Measurements from ENCODE around the gene CTBP2. TPM values are rescaled to one million over a fixed set of nuclear protein-coding genes. Genes with fewer than 3 reads are reported as not detected.

Gene CTBP2
- total and polyA plus RNA-seq, 2 of the 13 experiments (the other 11 are each of a cell fraction or from before 2014, with no cell fraction given): 0.08 TPM; not detected in 1

- Histone ChIP-seq H3K4me1 (ENCODE audit: insufficient read depth, low read length) (no peaks in the 10 kb centered on the region), H3K4me3 (replicated peaks in 1 of 3; ENCODE audit: insufficient read depth in 1 of 3, low read depth in 2 of 3, low read length in 3 of 3) (no peak overlapping the region), H3K36me3 (replicated peaks in 1 of 2; ENCODE audit: control insufficient read depth in 1 of 2, insufficient read depth in 2 of 2, low read length in 2 of 2) (peaks cover 21 to 53% of the 10 kb centered on the region in 2 experiments), H4K20me1 (ENCODE audit: insufficient read depth, low read length) (no peaks in the 10 kb centered on the region; the same call in none of the 2 replicates), H3K9ac (ENCODE audit: insufficient read depth, low read depth, low read length) (no peak overlapping the region), H3K79me2 (ENCODE audit: insufficient read depth, low read length) (no peaks in the 10 kb centered on the region), H3K27ac (ENCODE audit: extremely low read length, insufficient read depth, low read length) (no peak overlapping the region), H3K4me2 (ENCODE audit: low read depth, low read length) (no peak overlapping the region), H3K27me3 (ENCODE audit: control insufficient read depth in 1 of 2, insufficient read depth in 2 of 2, low read length in 2 of 2) (no peaks in the 10 kb centered on the region), H2AFZ (ENCODE audit: low read length) (no peak overlapping the region), H3K9me3 (ENCODE audit: low read length) (no peaks in the 10 kb centered on the region)
- DNase-seq (ENCODE audit: low spot score) (no peak), FAIRE-seq (no peak), ATAC-seq (no peak; the same call in 2 of the 3 replicates)
- CTCF ChIA-PET (ENCODE audit: low intra/inter-chr PET ratio, low total read pairs): no interaction called here
- WGBS (ENCODE audit: low lambda C conversion rate): 94% methylated on average over 4 of the region's 4 CpGs
- TF ChIP-seq CEBPB (IDR thresholded peaks at IDR 0.05; ENCODE audit: borderline replicate concordance, low read depth, low read length) (no peak), NFE2 (CRISPR knock-in tag; IDR thresholded peaks at IDR 0.05) (no peak), IRF9 (CRISPR knock-in tag; IDR thresholded peaks at IDR 0.05; ENCODE audit: borderline replicate concordance) (no peak)
- in situ Hi-C loops (cut with HindIII; ENCODE audit: extremely low pct_ligation_motif_present, low pct_unique_long_range_greater_than_20kb): no loop called here
- POLR2A ChIA-PET: no interaction called here
- BruUV-seq (replicated peaks): no TSS peak
- intact Hi-C loops (cut with micrococcal nuclease; ENCODE audit: unreplicated experiment): no loop called here
Measured at GRCh38 chr10:124977648-124978375, 182.6 kb downstream of the CTBP2 start.

DNA sequence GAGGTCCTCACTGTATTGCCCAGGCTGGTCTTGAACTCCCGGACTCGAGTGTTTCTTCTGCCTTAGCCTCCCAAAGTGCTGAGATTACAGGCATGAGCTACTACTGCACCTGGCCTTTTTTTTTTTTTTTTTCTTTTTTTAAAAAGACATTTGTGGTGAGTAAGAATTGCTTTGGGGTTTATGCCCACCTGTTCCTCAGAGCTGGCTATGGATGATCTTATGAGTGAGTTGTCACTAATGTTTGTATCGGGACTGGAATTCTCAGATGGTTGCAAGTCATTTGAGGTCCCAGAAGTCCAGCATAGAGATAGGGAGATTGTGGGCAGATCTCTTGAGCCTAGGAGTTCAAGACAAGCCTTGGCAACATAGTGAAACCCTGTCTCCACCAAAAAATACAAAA is 183.2 kb downstream of the CTBP2 start:
- 98% methylated on average over 3 of the region's 3 CpGs for WGBS (ENCODE audit: low lambda C conversion rate)
- CTCF ChIA-PET (ENCODE audit: low intra/inter-chr PET ratio, low total read pairs): no interaction called here

More for the DNA sequence above, 183.2 kb downstream of the CTBP2 start:
- Histone ChIP-seq H3K36me3 (replicated peaks in 1 of 2; ENCODE audit: control insufficient read depth in 1 of 2, insufficient read depth in 2 of 2, low read length in 2 of 2) (peaks cover 21 to 48% of the 10 kb centered on the region in 2 experiments), H3K79me2 (ENCODE audit: insufficient read depth, low read length) (no peaks in the 10 kb centered on the region), H3K27me3 (ENCODE audit: control insufficient read depth in 1 of 2, insufficient read depth in 2 of 2, low read length in 2 of 2) (no peaks in the 10 kb centered on the region), H3K4me2 (ENCODE audit: low read depth, low read length) (no peak overlapping the region), H3K9ac (ENCODE audit: insufficient read depth, low read depth, low read length) (no peak overlapping the region), H2AFZ (ENCODE audit: low read length) (no peak overlapping the region), H4K20me1 (ENCODE audit: insufficient read depth, low read length) (no peaks in the 10 kb centered on the region; the same call in none of the 2 replicates), H3K4me1 (ENCODE audit: insufficient read depth, low read length) (no peaks in the 10 kb centered on the region), H3K4me3 (replicated peaks in 1 of 3; ENCODE audit: insufficient read depth in 1 of 3, low read depth in 2 of 3, low read length in 3 of 3) (no peak overlapping the region), H3K9me3 (ENCODE audit: low read length) (no peaks in the 10 kb centered on the region), H3K27ac (ENCODE audit: extremely low read length, insufficient read depth, low read length) (no peak overlapping the region)
- ATAC-seq (no peak), FAIRE-seq (no peak), DNase-seq (ENCODE audit: low spot score) (no peak)
- TF ChIP-seq ZNF747 (CRISPR knock-in tag; IDR thresholded peaks at IDR 0.05; ENCODE audit: borderline replicate concordance): no peak
- no peak for TF ChIP-seq FOXP4 (CRISPR knock-in tag; IDR thresholded peaks at IDR 0.05)
- no peak for TF ChIP-seq ZNF713 (CRISPR knock-in tag; IDR thresholded peaks at IDR 0.05)
- TF ChIP-seq ZNF589 (CRISPR knock-in tag; conservative IDR thresholded peaks at IDR 0.05): no peak
- TF ChIP-seq ZNF605 (CRISPR knock-in tag; IDR thresholded peaks at IDR 0.05): no peak
- no TSS peak for BruUV-seq (replicated peaks)
- intact Hi-C loops (cut with micrococcal nuclease; ENCODE audit: unreplicated experiment): no loop called here
- in situ Hi-C loops (cut with HindIII; ENCODE audit: extremely low pct_ligation_motif_present, low pct_unique_long_range_greater_than_20kb): no loop called here
- POLR2A ChIA-PET: no interaction called here

Measured in HepG2 (cell line).